Measurements from ENCODE around the gene GDPD2.

The GDPD2 gene

GRCh38 chrX:70455366-70456202 is 32.5 kb downstream of the GDPD2 start:
- no peaks in the 10 kb centered on the region for H3K27me3 ChIP-seq (replicated peaks)
- in situ Hi-C loops (cut with HindIII; ENCODE audit: low pct_ligation_motif_present, low sequenced_read_pairs), result no loop called here
- peak overlapping the region; percentile 59 for H3K4me3 ChIP-seq (ENCODE audit: low read depth, low read length)
- no peaks in the 10 kb centered on the region for H3K36me3 ChIP-seq (replicated peaks)
- DNase-seq, result no peak
- TF ChIP-seq CTCF (IDR thresholded peaks at IDR 0.05; ENCODE audit: low read depth, low read length, missing control alignments), result no peak
- no peak overlapping the region for H3K27ac ChIP-seq

GRCh38 chrX:70456256-70456655 is 33.1 kb downstream of the GDPD2 start:
- Histone ChIP-seq H3K36me3 (replicated peaks) (no peaks in the 10 kb centered on the region), H3K27me3 (replicated peaks) (no peaks in the 10 kb centered on the region), H3K27ac (no peak overlapping the region), H3K4me3 (ENCODE audit: low read depth, low read length) (no peak overlapping the region)
- no peak for TF ChIP-seq CTCF (IDR thresholded peaks at IDR 0.05; ENCODE audit: low read depth, low read length, missing control alignments)
- DNase-seq, result no peak
- in situ Hi-C loops (cut with HindIII; ENCODE audit: low pct_ligation_motif_present, low sequenced_read_pairs), result no loop called here

- Histone ChIP-seq H3K4me3 (ENCODE audit: low read depth, low read length) (no peak overlapping the region), H3K27me3 (replicated peaks) (no peaks in the 10 kb centered on the region), H3K36me3 (replicated peaks) (no peaks in the 10 kb centered on the region), H3K27ac (no peak overlapping the region)
- in situ Hi-C loops (cut with HindIII; ENCODE audit: low pct_ligation_motif_present, low sequenced_read_pairs), result no loop called here
- TF ChIP-seq CTCF (IDR thresholded peaks at IDR 0.05; ENCODE audit: low read depth, low read length, missing control alignments), result no peak
- no peak for DNase-seq
These were observed 37.9 kb downstream of the GDPD2 start for GRCh38 chrX:70461026-70461425.

GRCh38 chrX:70464051-70464450 is 40.9 kb downstream of the GDPD2 start:
- Histone ChIP-seq H3K36me3 (replicated peaks) (no peaks in the 10 kb centered on the region), H3K4me3 (ENCODE audit: low read depth, low read length) (no peak overlapping the region), H3K27ac (no peak overlapping the region), H3K27me3 (replicated peaks) (no peaks in the 10 kb centered on the region)
- TF ChIP-seq CTCF (IDR thresholded peaks at IDR 0.05; ENCODE audit: low read depth, low read length, missing control alignments), result no peak
- in situ Hi-C loops (cut with HindIII; ENCODE audit: low pct_ligation_motif_present, low sequenced_read_pairs), result no loop called here
- no peak for DNase-seq

- TF ChIP-seq CTCF (IDR thresholded peaks at IDR 0.05; ENCODE audit: low read depth, low read length, missing control alignments), result no peak
- no peak overlapping the region for H3K4me3 ChIP-seq (ENCODE audit: low read depth, low read length)
These were observed 43.9 kb downstream of the GDPD2 start for GRCh38 chrX:70466968-70467367.

GRCh38 chrX:70468709-70469108 is 45.6 kb downstream of the GDPD2 start:
- in situ Hi-C loops (cut with HindIII; ENCODE audit: low pct_ligation_motif_present, low sequenced_read_pairs), result no loop called here
- no peak for DNase-seq
- Histone ChIP-seq H3K4me3 (ENCODE audit: low read depth, low read length) (no peak overlapping the region), H3K27ac (no peak overlapping the region), H3K27me3 (replicated peaks) (no peaks in the 10 kb centered on the region), H3K36me3 (replicated peaks) (no peaks in the 10 kb centered on the region)
- TF ChIP-seq CTCF (IDR thresholded peaks at IDR 0.05; ENCODE audit: low read depth, low read length, missing control alignments), result no peak

More at GRCh38 chrX:70466968-70467367, 43.9 kb downstream of the GDPD2 start:
- Histone ChIP-seq H3K27ac (no peak overlapping the region), H3K36me3 (replicated peaks) (no peaks in the 10 kb centered on the region), H3K27me3 (replicated peaks) (no peaks in the 10 kb centered on the region)
- in situ Hi-C loops (cut with HindIII; ENCODE audit: low pct_ligation_motif_present, low sequenced_read_pairs), result no loop called here
- DNase-seq, result no peak

Measured in brain microvascular endothelial cell (primary cell).